ENCODE data around the gene SEMA3B.
"Not testable (repeated sequence)": the region's sequence is repeated elsewhere in the genome, so short reads cannot be mapped to it uniquely, and the experiment has no call there.

Gene SEMA3B

GRCh38 chr3:50295553-50296431 lies 26.8 kb downstream of the SEMA3B start:
- no peak for DNase-seq

GRCh38 chr3:50296721-50297383 lies 27.9 kb downstream of the SEMA3B start:
- no peak for DNase-seq

GRCh38 chr3:50297384-50297775 lies 28.4 kb downstream of the SEMA3B start:
- no peak for DNase-seq

- DNase-seq: no peak
Observed at GRCh38 chr3:50297896-50298725, 29.2 kb downstream of the SEMA3B start.

GRCh38 chr3:50298836-50299637 lies 30.1 kb downstream of the SEMA3B start, which contains the start of the genes HYAL3 and NAA80:
Gene HYAL3, minus strand, starts transcription at chr3:50299405. Its CDS starts 3,803 bp downstream, at chr3:50295602.
Gene NAA80, minus strand, starts transcription at chr3:50299405. Its CDS starts 1,942 bp downstream, at chr3:50297463.
- peak; percentile 100 for DNase-seq

- no peak for DNase-seq
Observed at GRCh38 chr3:50299638-50299928, 30.6 kb downstream of the SEMA3B start.

- DNase-seq: peak; percentile 82
Observed at GRCh38 chr3:50299929-50300680, 31.2 kb downstream of the SEMA3B start.

GRCh38 chr3:50300681-50301254 lies 31.8 kb downstream of the SEMA3B start:
- no peak for DNase-seq

GRCh38 chr3:50302095-50303012 lies 33.4 kb downstream of the SEMA3B start:
- no peak for DNase-seq

- DNase-seq: no peak
Observed at GRCh38 chr3:50303013-50303815, 34.3 kb downstream of the SEMA3B start, which contains the start of gene HYAL1. Gene HYAL1, minus strand, starts transcription at chr3:50303574. Its CDS starts 618 bp downstream, at chr3:50302956.

- DNase-seq: peak; percentile 5
Observed at GRCh38 chr3:50304601-50305000, 35.7 kb downstream of the SEMA3B start.

GRCh38 chr3:50312041-50312440 lies 43.1 kb downstream of the SEMA3B start:
- DNase-seq: not testable (repeated sequence)

- DNase-seq: no peak
Observed at GRCh38 chr3:50314342-50314741, 45.4 kb downstream of the SEMA3B start.

- no peak for DNase-seq
Observed at GRCh38 chr3:50314816-50315215, 45.9 kb downstream of the SEMA3B start.

GRCh38 chr3:50316657-50317242 lies 47.8 kb downstream of the SEMA3B start:
- DNase-seq: no peak

GRCh38 chr3:50317300-50317699 lies 48.4 kb downstream of the SEMA3B start:
- DNase-seq: no peak

- no peak for DNase-seq
Observed at GRCh38 chr3:50318163-50318562, 49.2 kb downstream of the SEMA3B start.

- DNase-seq: peak; percentile 26
Observed at GRCh38 chr3:50318615-50319014, 49.7 kb downstream of the SEMA3B start.

All from suppressor macrophage treated with lipopolysaccharide for 4 hours (primary cell).